ENCODE results near the gene ALAS1. TPM values are rescaled to one million over a fixed set of nuclear protein-coding genes. Genes with fewer than 3 reads are reported as not detected.

ALAS1 gene
- total and polyA plus RNA-seq, 2 experiments from 2014 or later: 85.3 to 90.1 TPM

DNA sequence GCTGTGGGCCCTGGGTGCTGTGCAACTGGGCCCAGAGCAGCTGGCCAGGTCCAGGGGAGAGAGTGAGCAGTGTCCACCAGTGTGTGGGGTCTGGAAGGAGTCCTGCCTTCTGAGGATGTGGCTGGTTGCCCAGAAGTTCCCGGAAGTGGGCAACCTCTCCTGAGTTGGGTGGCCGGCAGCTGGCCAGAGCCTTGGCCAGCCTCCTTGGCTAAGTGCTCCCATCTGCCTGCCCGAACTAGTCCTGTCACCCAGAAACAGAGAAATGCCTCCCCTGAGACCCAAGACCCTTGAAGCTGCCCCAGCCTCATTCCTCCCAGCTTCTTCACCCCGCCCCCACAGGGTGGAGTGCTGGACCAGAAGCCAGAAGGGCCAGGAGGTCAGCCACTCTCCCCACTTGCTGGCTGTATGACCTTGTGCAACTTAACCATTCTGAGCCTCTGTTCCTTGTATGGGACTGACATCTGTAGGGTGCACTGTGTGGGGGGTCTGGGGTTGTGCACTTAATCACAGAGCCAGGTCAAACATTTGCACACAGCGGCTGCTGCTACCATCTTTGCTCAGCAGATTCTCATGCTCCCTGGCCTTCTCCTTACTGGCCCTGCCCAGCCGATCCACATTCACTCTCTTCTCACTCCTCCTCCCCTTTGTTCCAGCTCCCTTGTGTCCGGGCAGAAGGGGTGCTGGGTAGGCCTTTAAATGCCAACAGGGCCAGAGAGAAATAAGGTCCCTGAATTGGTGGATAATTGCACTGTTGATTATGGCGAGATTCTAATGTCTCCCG is 7.5 kb upstream of the ALAS1 start:
- Histone ChIP-seq H3K9me3 (ENCODE audit: low read depth) (no peaks in the 10 kb centered on the region), H3K4me3 (no peak overlapping the region), H3K27me3 (no peaks in the 10 kb centered on the region), H3K79me2 (no peaks in the 10 kb centered on the region), H3K4me1 (ENCODE audit: insufficient read depth) (peaks cover 3% of the 10 kb centered on the region), H4K20me1 (ENCODE audit: insufficient read depth, poor library complexity, severe bottlenecking) (no peaks in the 10 kb centered on the region), H3K9me2 (replicated peaks; ENCODE audit: insufficient read depth) (no peaks in the 10 kb centered on the region), H3K4me2 (no peak overlapping the region), H2AFZ (no peak overlapping the region), H3K36me3 (replicated peaks; ENCODE audit: insufficient read depth, low read depth) (no peaks in the 10 kb centered on the region), H3K27ac (no peak overlapping the region)
- TF ChIP-seq EZH2 (IDR thresholded peaks at IDR 0.05; ENCODE audit: borderline replicate concordance) (no peak), EZH2phosphoT487 (IDR thresholded peaks at IDR 0.05; ENCODE audit: low read depth, severe bottlenecking, unreplicated experiment) (no peak)
- TF ChIP-seq, protein P1, sequence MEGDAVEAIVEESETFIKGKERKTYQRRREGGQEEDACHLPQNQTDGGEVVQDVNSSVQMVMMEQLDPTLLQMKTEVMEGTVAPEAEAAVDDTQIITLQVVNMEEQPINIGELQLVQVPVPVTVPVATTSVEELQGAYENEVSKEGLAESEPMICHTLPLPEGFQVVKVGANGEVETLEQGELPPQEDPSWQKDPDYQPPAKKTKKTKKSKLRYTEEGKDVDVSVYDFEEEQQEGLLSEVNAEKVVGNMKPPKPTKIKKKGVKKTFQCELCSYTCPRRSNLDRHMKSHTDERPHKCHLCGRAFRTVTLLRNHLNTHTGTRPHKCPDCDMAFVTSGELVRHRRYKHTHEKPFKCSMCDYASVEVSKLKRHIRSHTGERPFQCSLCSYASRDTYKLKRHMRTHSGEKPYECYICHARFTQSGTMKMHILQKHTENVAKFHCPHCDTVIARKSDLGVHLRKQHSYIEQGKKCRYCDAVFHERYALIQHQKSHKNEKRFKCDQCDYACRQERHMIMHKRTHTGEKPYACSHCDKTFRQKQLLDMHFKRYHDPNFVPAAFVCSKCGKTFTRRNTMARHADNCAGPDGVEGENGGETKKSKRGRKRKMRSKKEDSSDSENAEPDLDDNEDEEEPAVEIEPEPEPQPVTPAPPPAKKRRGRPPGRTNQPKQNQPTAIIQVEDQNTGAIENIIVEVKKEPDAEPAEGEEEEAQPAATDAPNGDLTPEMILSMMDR (IDR thresholded peaks at IDR 0.05; ENCODE audit: poor library complexity): no peak
- DNase-seq (ENCODE audit: low spot score): no peak
- WGBS (ENCODE audit: low lambda C conversion rate, missing lambda C conversion rate): 84% methylated on average over 9 of the region's 9 CpGs

DNA sequence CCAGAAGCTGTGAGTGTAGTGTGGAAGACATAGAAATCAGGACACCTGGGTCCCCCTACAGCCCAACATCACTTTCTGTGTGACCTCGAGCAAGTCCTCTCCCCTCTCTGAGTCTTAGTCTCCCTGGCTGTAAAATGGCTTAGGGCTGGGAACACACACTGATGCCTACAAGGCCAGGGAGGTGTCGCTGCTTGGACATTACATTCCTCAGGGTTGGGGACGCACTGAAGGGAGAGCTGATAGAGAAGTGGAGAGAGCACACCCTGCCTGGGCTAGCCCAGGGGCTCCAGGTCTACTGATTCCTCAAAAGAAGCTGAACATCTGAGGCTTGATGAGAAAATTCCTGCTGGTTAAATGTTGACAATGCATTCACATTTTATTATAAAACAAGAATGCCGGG is 6.3 kb upstream of the ALAS1 start:
- Histone ChIP-seq H3K27ac (no peak overlapping the region), H3K36me3 (replicated peaks; ENCODE audit: insufficient read depth, low read depth) (no peaks in the 10 kb centered on the region), H3K4me1 (ENCODE audit: insufficient read depth) (peaks cover 9% of the 10 kb centered on the region), H4K20me1 (ENCODE audit: insufficient read depth, poor library complexity, severe bottlenecking) (no peaks in the 10 kb centered on the region), H3K4me2 (no peak overlapping the region), H3K9me2 (replicated peaks; ENCODE audit: insufficient read depth) (no peaks in the 10 kb centered on the region), H3K27me3 (no peaks in the 10 kb centered on the region), H3K4me3 (no peak overlapping the region), H2AFZ (no peak overlapping the region), H3K9me3 (ENCODE audit: low read depth) (no peaks in the 10 kb centered on the region), H3K79me2 (no peaks in the 10 kb centered on the region)
- no peak for TF ChIP-seq EZH2phosphoT487 (IDR thresholded peaks at IDR 0.05; ENCODE audit: low read depth, severe bottlenecking, unreplicated experiment)
- TF ChIP-seq, protein P1 (IDR thresholded peaks at IDR 0.05; ENCODE audit: poor library complexity): no peak
- no peak for TF ChIP-seq EZH2 (IDR thresholded peaks at IDR 0.05; ENCODE audit: borderline replicate concordance)
- no peak for DNase-seq (ENCODE audit: low spot score)
- 76% methylated on average over 4 of the region's 4 CpGs for WGBS (ENCODE audit: low lambda C conversion rate, missing lambda C conversion rate)

DNA sequence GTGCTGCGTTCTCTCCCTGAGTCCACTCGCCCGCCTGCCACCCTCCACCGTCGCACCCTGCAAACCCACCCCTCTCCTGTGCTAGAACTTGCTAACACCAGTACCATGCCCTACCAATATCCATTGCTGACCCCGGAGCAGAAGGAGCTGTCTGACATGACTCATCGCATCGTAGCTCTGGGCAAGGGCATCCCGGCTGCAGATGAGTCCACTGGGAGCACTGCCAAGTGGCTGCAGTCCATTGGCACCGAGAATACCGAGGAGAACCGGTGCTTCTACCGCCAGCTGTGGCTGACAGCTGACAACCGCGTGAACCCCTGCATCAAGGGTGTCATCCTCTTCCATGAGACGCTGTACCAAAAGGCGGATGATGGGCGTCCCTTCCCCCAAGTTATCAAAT is 4.9 kb upstream of the ALAS1 start:
- H2AFZ ChIP-seq: no peak overlapping the region
- WGBS (ENCODE audit: low lambda C conversion rate, missing lambda C conversion rate): 91% methylated on average over 18 of the region's 18 CpGs
- H3K4me2 ChIP-seq: no peak overlapping the region
- peaks cover under 1% of the 10 kb centered on the region for H3K79me2 ChIP-seq
- no peak for DNase-seq (ENCODE audit: low spot score)
- no peaks in the 10 kb centered on the region for H3K36me3 ChIP-seq (replicated peaks; ENCODE audit: insufficient read depth, low read depth)
- no peak overlapping the region for H3K27ac ChIP-seq
- no peaks in the 10 kb centered on the region for H3K9me2 ChIP-seq (replicated peaks; ENCODE audit: insufficient read depth)
- H3K9me3 ChIP-seq (ENCODE audit: low read depth): no peaks in the 10 kb centered on the region
- H3K27me3 ChIP-seq: no peaks in the 10 kb centered on the region
- H3K4me1 ChIP-seq (ENCODE audit: insufficient read depth): peaks cover 17% of the 10 kb centered on the region
- TF ChIP-seq EZH2 (IDR thresholded peaks at IDR 0.05; ENCODE audit: borderline replicate concordance): no peak
- TF ChIP-seq EZH2phosphoT487 (IDR thresholded peaks at IDR 0.05; ENCODE audit: low read depth, severe bottlenecking, unreplicated experiment): no peak
- TF ChIP-seq, protein P1 (IDR thresholded peaks at IDR 0.05; ENCODE audit: poor library complexity): no peak
- no peak overlapping the region for H3K4me3 ChIP-seq
- H4K20me1 ChIP-seq (ENCODE audit: insufficient read depth, poor library complexity, severe bottlenecking): no peaks in the 10 kb centered on the region
